ENCODE data around the gene CSF3.

Gene CSF3

DNA sequence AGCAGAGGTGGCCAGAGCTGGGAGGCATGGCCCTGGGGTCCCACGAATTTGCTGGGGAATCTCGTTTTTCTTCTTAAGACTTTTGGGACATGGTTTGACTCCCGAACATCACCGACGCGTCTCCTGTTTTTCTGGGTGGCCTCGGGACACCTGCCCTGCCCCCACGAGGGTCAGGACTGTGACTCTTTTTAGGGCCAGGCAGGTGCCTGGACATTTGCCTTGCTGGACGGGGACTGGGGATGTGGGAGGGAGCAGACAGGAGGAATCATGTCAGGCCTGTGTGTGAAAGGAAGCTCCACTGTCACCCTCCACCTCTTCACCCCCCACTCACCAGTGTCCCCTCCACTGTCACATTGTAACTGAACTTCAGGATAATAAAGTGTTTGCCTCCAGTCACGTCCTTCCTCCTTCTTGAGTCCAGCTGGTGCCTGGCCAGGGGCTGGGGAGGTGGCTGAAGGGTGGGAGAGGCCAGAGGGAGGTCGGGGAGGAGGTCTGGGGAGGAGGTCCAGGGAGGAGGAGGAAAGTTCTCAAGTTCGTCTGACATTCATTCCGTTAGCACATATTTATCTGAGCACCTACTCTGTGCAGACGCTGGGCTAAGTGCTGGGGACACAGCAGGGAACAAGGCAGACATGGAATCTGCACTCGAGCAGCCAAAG lies 2.3 kb downstream of the CSF3 start:
- no peak for ATAC-seq

DNA sequence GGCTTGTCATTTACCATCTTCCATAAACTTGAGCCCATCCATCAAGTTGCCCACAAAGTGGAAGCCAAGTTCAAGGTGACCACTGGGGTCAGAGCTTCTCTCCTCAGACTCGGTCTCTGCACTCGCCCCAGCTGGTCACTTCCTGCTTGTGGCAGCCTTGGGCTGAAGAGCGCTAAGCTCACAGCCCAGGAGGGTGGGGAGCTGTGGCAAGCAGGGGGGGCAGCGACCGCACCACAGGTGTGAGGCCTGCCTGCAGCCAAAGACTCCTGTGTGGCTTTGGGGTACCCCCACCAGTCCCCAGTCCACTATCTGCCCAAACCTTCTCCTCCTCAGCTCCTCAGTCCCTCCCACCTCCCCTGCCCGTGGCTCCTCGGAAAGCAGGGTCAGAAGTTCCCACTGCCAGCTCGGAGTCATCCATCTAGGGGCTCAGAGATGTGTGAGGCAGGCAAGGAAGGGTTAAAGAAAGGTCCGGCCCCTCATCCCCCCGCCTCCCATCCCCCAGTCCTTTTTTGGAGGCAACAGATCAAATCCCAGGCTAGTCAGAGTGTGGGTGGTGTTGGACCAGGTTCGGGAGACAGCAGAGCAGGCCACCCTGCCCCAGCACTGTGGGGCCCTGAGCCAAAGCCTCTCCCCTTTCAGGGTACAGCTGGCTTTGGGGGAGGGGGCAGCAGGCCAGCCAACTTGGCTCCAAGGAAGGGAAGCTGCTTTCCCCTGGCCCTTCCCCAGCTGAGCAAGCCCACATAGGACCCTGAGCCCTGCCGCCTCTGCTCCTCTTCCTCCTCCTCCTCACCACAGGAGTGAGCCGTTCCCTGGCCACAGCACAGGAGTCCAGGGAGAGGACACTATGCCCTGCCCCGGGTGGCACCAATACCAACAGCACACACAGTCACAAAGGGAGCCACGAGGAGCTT lies 3.2 kb downstream of the CSF3 start:
- ATAC-seq = no peak
- TF ChIP-seq, protein P1, sequence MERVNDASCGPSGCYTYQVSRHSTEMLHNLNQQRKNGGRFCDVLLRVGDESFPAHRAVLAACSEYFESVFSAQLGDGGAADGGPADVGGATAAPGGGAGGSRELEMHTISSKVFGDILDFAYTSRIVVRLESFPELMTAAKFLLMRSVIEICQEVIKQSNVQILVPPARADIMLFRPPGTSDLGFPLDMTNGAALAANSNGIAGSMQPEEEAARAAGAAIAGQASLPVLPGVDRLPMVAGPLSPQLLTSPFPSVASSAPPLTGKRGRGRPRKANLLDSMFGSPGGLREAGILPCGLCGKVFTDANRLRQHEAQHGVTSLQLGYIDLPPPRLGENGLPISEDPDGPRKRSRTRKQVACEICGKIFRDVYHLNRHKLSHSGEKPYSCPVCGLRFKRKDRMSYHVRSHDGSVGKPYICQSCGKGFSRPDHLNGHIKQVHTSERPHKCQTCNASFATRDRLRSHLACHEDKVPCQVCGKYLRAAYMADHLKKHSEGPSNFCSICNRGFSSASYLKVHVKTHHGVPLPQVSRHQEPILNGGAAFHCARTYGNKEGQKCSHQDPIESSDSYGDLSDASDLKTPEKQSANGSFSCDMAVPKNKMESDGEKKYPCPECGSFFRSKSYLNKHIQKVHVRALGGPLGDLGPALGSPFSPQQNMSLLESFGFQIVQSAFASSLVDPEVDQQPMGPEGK (CRISPR knock-in tag; IDR thresholded peaks at IDR 0.05; ENCODE audit: borderline replicate concordance) = no peak
- TF ChIP-seq ZNF8 (CRISPR knock-in tag; IDR thresholded peaks at IDR 0.05) = no peak
- TF ChIP-seq, protein P2, sequence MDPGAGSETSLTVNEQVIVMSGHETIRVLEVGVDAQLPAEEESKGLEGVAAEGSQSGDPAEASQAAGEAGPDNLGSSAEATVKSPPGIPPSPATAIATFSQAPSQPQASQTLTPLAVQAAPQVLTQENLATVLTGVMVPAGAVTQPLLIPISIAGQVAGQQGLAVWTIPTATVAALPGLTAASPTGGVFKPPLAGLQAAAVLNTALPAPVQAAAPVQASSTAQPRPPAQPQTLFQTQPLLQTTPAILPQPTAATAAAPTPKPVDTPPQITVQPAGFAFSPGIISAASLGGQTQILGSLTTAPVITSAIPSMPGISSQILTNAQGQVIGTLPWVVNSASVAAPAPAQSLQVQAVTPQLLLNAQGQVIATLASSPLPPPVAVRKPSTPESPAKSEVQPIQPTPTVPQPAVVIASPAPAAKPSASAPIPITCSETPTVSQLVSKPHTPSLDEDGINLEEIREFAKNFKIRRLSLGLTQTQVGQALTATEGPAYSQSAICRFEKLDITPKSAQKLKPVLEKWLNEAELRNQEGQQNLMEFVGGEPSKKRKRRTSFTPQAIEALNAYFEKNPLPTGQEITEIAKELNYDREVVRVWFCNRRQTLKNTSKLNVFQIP (CRISPR knock-in tag; IDR thresholded peaks at IDR 0.05; ENCODE audit: borderline replicate concordance, low read depth) = no peak
- no peak for TF ChIP-seq CSDC2 (CRISPR knock-in tag; IDR thresholded peaks at IDR 0.05)

More for the DNA sequence above, 2.3 kb downstream of the CSF3 start:
- TF ChIP-seq ZNF565 (CRISPR knock-in tag; conservative IDR thresholded peaks at IDR 0.05; ENCODE audit: low read depth) = no peak
- no peak for TF ChIP-seq RARB (CRISPR knock-in tag; IDR thresholded peaks at IDR 0.05)
- TF ChIP-seq ARNTL (CRISPR knock-in tag; IDR thresholded peaks at IDR 0.05; ENCODE audit: borderline replicate concordance, low read depth) = no peak
- TF ChIP-seq ISL1 (CRISPR knock-in tag; IDR thresholded peaks at IDR 0.05) = no peak
- no peak for TF ChIP-seq TCF4 (CRISPR knock-in tag; IDR thresholded peaks at IDR 0.05; ENCODE audit: borderline replicate concordance)
- TF ChIP-seq, protein P3, sequence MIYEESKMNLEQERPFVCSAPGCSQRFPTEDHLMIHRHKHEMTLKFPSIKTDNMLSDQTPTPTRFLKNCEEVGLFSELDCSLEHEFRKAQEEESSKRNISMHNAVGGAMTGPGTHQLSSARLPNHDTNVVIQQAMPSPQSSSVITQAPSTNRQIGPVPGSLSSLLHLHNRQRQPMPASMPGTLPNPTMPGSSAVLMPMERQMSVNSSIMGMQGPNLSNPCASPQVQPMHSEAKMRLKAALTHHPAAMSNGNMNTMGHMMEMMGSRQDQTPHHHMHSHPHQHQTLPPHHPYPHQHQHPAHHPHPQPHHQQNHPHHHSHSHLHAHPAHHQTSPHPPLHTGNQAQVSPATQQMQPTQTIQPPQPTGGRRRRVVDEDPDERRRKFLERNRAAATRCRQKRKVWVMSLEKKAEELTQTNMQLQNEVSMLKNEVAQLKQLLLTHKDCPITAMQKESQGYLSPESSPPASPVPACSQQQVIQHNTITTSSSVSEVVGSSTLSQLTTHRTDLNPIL (CRISPR knock-in tag; IDR thresholded peaks at IDR 0.05; ENCODE audit: low read depth) = no peak

DNA sequence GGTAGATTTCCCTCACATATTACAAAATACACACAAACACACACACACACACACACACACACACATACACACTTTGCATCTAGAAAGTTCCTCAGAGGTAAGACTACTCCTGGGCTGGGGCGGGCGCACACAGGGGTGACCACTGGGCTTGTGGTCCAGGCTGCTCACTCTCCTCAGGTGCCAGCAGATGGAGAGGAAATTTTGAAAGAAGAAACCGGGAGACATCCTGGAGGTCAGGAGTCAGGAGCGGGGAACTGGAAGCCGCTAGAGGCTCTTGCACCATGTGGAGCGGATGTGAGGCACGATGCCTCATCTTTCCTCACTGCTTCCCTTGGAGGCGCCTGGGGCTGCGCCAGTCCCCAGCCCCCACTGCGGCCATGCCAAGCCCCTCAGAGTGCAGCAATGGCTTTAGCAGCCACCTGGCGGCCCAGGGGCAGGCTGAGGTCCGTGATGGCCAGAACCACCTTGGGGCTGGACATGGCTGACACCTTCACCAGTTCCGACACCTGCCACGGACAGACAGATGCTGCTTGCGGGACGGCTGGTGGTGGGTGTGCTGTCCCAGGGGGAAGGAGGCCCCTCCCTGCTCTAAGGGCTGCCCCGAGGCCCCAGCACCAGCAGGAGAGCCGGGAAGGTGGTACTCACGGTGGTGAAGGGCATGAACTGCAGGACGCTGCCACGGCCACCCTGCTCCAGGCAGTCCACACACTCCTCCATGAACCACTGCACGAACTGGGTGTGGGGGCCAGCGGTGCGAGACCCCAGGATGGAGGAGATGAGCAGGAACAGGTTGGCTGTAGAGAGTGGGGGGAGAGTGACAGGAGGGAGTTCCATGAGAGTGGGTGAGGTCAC lies 4.1 kb downstream of the CSF3 start:
- 0 out of 3 replicates have a peak, but pooled peaks have one; percentile 13 for ATAC-seq
- TF ChIP-seq TOX (CRISPR knock-in tag; IDR thresholded peaks at IDR 0.05; ENCODE audit: borderline replicate concordance) = no peak
- TF ChIP-seq, protein P2 (CRISPR knock-in tag; IDR thresholded peaks at IDR 0.05; ENCODE audit: borderline replicate concordance, low read depth) = no peak
- no peak for TF ChIP-seq ZNF70 (CRISPR knock-in tag; IDR thresholded peaks at IDR 0.05)
- no peak for TF ChIP-seq BACH2 (CRISPR knock-in tag; IDR thresholded peaks at IDR 0.05; ENCODE audit: borderline replicate concordance)
- TF ChIP-seq, protein P1 (CRISPR knock-in tag; IDR thresholded peaks at IDR 0.05; ENCODE audit: borderline replicate concordance) = no peak
- no peak for TF ChIP-seq ISL1 (CRISPR knock-in tag; IDR thresholded peaks at IDR 0.05)
- TF ChIP-seq SNAI2 (CRISPR knock-in tag; IDR thresholded peaks at IDR 0.05) = no peak
- no peak for TF ChIP-seq ESRRG (CRISPR knock-in tag; IDR thresholded peaks at IDR 0.05)
- TF ChIP-seq ZFP30 (CRISPR knock-in tag; IDR thresholded peaks at IDR 0.05) = no peak
- TF ChIP-seq ZNF565 (CRISPR knock-in tag; conservative IDR thresholded peaks at IDR 0.05; ENCODE audit: low read depth) = no peak
- TF ChIP-seq, protein P4, sequence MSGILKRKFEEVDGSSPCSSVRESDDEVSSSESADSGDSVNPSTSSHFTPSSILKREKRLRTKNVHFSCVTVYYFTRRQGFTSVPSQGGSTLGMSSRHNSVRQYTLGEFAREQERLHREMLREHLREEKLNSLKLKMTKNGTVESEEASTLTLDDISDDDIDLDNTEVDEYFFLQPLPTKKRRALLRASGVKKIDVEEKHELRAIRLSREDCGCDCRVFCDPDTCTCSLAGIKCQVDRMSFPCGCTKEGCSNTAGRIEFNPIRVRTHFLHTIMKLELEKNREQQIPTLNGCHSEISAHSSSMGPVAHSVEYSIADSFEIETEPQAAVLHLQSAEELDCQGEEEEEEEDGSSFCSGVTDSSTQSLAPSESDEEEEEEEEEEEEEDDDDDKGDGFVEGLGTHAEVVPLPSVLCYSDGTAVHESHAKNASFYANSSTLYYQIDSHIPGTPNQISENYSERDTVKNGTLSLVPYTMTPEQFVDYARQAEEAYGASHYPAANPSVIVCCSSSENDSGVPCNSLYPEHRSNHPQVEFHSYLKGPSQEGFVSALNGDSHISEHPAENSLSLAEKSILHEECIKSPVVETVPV (CRISPR knock-in tag; IDR thresholded peaks at IDR 0.05) = no peak
- no peak for TF ChIP-seq ZNF8 (CRISPR knock-in tag; IDR thresholded peaks at IDR 0.05)
- no peak for TF ChIP-seq ZC3H10 (CRISPR knock-in tag; IDR thresholded peaks at IDR 0.05)
- TF ChIP-seq GLIS3 (CRISPR knock-in tag; IDR thresholded peaks at IDR 0.05) = no peak
- no peak for TF ChIP-seq CSDC2 (CRISPR knock-in tag; IDR thresholded peaks at IDR 0.05)
- TF ChIP-seq, protein P5, sequence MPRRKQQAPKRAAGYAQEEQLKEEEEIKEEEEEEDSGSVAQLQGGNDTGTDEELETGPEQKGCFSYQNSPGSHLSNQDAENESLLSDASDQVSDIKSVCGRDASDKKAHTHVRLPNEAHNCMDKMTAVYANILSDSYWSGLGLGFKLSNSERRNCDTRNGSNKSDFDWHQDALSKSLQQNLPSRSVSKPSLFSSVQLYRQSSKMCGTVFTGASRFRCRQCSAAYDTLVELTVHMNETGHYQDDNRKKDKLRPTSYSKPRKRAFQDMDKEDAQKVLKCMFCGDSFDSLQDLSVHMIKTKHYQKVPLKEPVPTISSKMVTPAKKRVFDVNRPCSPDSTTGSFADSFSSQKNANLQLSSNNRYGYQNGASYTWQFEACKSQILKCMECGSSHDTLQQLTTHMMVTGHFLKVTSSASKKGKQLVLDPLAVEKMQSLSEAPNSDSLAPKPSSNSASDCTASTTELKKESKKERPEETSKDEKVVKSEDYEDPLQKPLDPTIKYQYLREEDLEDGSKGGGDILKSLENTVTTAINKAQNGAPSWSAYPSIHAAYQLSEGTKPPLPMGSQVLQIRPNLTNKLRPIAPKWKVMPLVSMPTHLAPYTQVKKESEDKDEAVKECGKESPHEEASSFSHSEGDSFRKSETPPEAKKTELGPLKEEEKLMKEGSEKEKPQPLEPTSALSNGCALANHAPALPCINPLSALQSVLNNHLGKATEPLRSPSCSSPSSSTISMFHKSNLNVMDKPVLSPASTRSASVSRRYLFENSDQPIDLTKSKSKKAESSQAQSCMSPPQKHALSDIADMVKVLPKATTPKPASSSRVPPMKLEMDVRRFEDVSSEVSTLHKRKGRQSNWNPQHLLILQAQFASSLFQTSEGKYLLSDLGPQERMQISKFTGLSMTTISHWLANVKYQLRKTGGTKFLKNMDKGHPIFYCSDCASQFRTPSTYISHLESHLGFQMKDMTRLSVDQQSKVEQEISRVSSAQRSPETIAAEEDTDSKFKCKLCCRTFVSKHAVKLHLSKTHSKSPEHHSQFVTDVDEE (CRISPR knock-in tag; IDR thresholded peaks at IDR 0.05) = no peak
- no peak for TF ChIP-seq OSR1 (CRISPR knock-in tag; IDR thresholded peaks at IDR 0.05)

All from SK-N-SH treated with all-trans-retinoic acid at 6 μM for 48 hours (cell line).